Uterus (tissue), 4 donors: ENCODE measurements around the gene NINL. TPM values are rescaled to one million over a fixed set of nuclear protein-coding genes. Genes with fewer than 3 reads are reported as not detected.

Experiments
- DNase-seq, 2 donors: peaks; one replicate each; pipeline ENCODE4 v3.0.0-alpha.2; 2019 to 2020
- H3K27ac ChIP-seq, 2 donors: fragments of 200-600 bp; sonication (generic); 1 replicate in 1 of 2; 2 replicates in 1 of 2; pipeline ENCODE4 v1.5.1; 2016 to 2018
- H3K27me3 ChIP-seq, 2 donors: fragments of 200-600 bp; sonication (generic); one replicate each; pipeline ENCODE4 v1.5.1; 2018 to 2019; ENCODE audit warnings: control low read depth in 1 of 2
- H3K36me3 ChIP-seq, 2 donors: fragments of 200-600 bp; sonication (generic); one replicate each; pipeline ENCODE4 v1.5.1; 2019; ENCODE audit warnings: control low read depth in 1 of 2
- H3K4me1 ChIP-seq, 2 donors: fragments of 200-600 bp; sonication (generic); one replicate each; pipeline ENCODE4 v1.5.1; 2018 to 2019; ENCODE audit warnings: control low read depth in 1 of 2
- H3K4me3 ChIP-seq, 2 donors: fragments of 200-600 bp; sonication (generic); 1 replicate in 1 of 2; 2 replicates in 1 of 2; pipeline ENCODE4 v1.5.1; 2018 to 2019; ENCODE audit warnings: mild to moderate bottlenecking in 1 of 2
- H3K9me3 ChIP-seq, 2 donors: fragments of 200-600 bp; sonication (generic); one replicate each; pipeline ENCODE4 v1.5.1; 2019; ENCODE audit warnings: control low read depth in 1 of 2
- CTCF ChIP-seq, 4 experiments: fragments of 200-600 bp in 2 of 4; fragments of 450-650 bp in 2 of 4; sonication (generic) in 2 of 4; IDR thresholded peaks; one replicate each; pipeline ENCODE4 v1.5.1; 2016 to 2019; ENCODE audit warnings: antibody characterized with exemption in 4 of 4, mild to moderate bottlenecking in 2 of 4, moderate library complexity in 1 of 4
- POLR2A ChIP-seq, 2 donors: fragments of 450-650 bp; IDR thresholded peaks; one replicate each; pipeline ENCODE4 v1.6.1; 2016; ENCODE audit warnings: antibody characterized with exemption in 2 of 2, mild to moderate bottlenecking in 1 of 2, moderate library complexity in 1 of 2
- intact Hi-C: fragments of 100-400 bp; cut with DNase I; formaldehyde crosslinking; loops from one replicate; pipeline ENCODE4 v1.15.1; 2023; ENCODE audit warnings: low total_unique reads
- total RNA-seq, 4 donors: library from RNA; depleted of rRNA in 3 of 4; stranded (reverse); fragments of >200 nt in 3 of 4; gene quantifications; one replicate each; pipeline versions ENCODE4 v1.1.0 to v1.2.4, GENCODE V29; 2014 to 2023
- donor health status: DM: yes; HTN: yes; CAD: no.

Gene NINL
- total RNA-seq, 4 donors from 2014 or later, result 5.0 to 22.3 (median 14.7) TPM

- H3K27ac ChIP-seq, result no peak overlapping the region
- H3K4me3 ChIP-seq, result no peak overlapping the region
- TF ChIP-seq CTCF (IDR thresholded peaks at IDR 0.05), result no peak
- TF ChIP-seq POLR2A (IDR thresholded peaks at IDR 0.05), result no peak
- no peaks in the 10 kb centered on the region for H3K4me1 ChIP-seq
- DNase-seq, result no peak
- H3K9me3 ChIP-seq, result no peaks in the 10 kb centered on the region
- H3K36me3 ChIP-seq, result no peaks in the 10 kb centered on the region
- intact Hi-C loops, result no loop called here
- no peaks in the 10 kb centered on the region for H3K27me3 ChIP-seq
Observed at GRCh38 chr20:25461281-25461650, 124.1 kb downstream of the NINL start.

GRCh38 chr20:25460566-25461280 is 124.6 kb downstream of the NINL start:
- Histone ChIP-seq H3K4me3 (no peak overlapping the region), H3K27me3 (no peaks in the 10 kb centered on the region), H3K36me3 (no peaks in the 10 kb centered on the region), H3K4me1 (no peaks in the 10 kb centered on the region), H3K9me3 (no peaks in the 10 kb centered on the region), H3K27ac (no peak overlapping the region)
- TF ChIP-seq CTCF (IDR thresholded peaks at IDR 0.05) (no peak), POLR2A (IDR thresholded peaks at IDR 0.05) (no peak)
- no peak for DNase-seq
- intact Hi-C loops, result no loop called here

- no peaks in the 10 kb centered on the region for H3K36me3 ChIP-seq
- DNase-seq, result no peak
- intact Hi-C loops, result no loop called here
Observed at GRCh38 chr20:25459916-25460535, 125.3 kb downstream of the NINL start.

GRCh38 chr20:25459111-25459830 is 126.1 kb downstream of the NINL start:
- intact Hi-C loops, result no loop called here
- Histone ChIP-seq H3K4me3 (no peak overlapping the region), H3K4me1 (no peaks in the 10 kb centered on the region), H3K36me3 (no peaks in the 10 kb centered on the region), H3K27ac (no peak overlapping the region), H3K9me3 (no peaks in the 10 kb centered on the region), H3K27me3 (no peaks in the 10 kb centered on the region)
- no peak for TF ChIP-seq CTCF (IDR thresholded peaks at IDR 0.05)
- TF ChIP-seq POLR2A (IDR thresholded peaks at IDR 0.05), result no peak
- no peak for DNase-seq

More at GRCh38 chr20:25459916-25460535, 125.3 kb downstream of the NINL start:
- TF ChIP-seq POLR2A (IDR thresholded peaks at IDR 0.05), result no peak
- no peak for TF ChIP-seq CTCF (IDR thresholded peaks at IDR 0.05)
- Histone ChIP-seq H3K4me3 (no peak overlapping the region), H3K9me3 (no peaks in the 10 kb centered on the region), H3K27me3 (no peaks in the 10 kb centered on the region), H3K4me1 (no peaks in the 10 kb centered on the region), H3K27ac (no peak overlapping the region)
